ENCODE data around the gene N4BP2L1.

N4BP2L1 gene

GRCh38 chr13:32428581-32429432 is 877 bp upstream of the N4BP2L1 start:
- Histone ChIP-seq H3K4me3 (ENCODE audit: low read length) (peak overlapping the region; percentile 79), H3K36me3 (ENCODE audit: control insufficient read depth, insufficient read depth, low read length) (no peaks in the 10 kb centered on the region), H3K9ac (ENCODE audit: low read length) (peak overlapping the region; percentile 88), H3K9me3 (ENCODE audit: control insufficient read depth, low read length) (no peaks in the 10 kb centered on the region), H3K4me1 (ENCODE audit: control insufficient read depth, insufficient read depth, low read length) (no peaks in the 10 kb centered on the region), H3K27me3 (ENCODE audit: control insufficient read depth, insufficient read depth, low read length) (no peaks in the 10 kb centered on the region)

- H3K27me3 ChIP-seq (ENCODE audit: control insufficient read depth, insufficient read depth, low read length): no peaks in the 10 kb centered on the region
- no peaks in the 10 kb centered on the region for H3K9me3 ChIP-seq (ENCODE audit: control insufficient read depth, low read length)
- H3K9ac ChIP-seq (ENCODE audit: low read length): peak overlapping the region; percentile 88
- no peaks in the 10 kb centered on the region for H3K4me1 ChIP-seq (ENCODE audit: control insufficient read depth, insufficient read depth, low read length)
- peak overlapping the region; percentile 79 for H3K4me3 ChIP-seq (ENCODE audit: low read length)
- no peaks in the 10 kb centered on the region for H3K36me3 ChIP-seq (ENCODE audit: control insufficient read depth, insufficient read depth, low read length)
Measured at GRCh38 chr13:32426990-32427851, 709 bp downstream of the N4BP2L1 start.

GRCh38 chr13:32426191-32426989 is 1.5 kb downstream of the N4BP2L1 start:
- peak overlapping the region; percentile 62 for H3K9ac ChIP-seq (ENCODE audit: low read length)
- no peaks in the 10 kb centered on the region for H3K27me3 ChIP-seq (ENCODE audit: control insufficient read depth, insufficient read depth, low read length)
- H3K4me3 ChIP-seq (ENCODE audit: low read length): peak overlapping the region; percentile 45
- H3K36me3 ChIP-seq (ENCODE audit: control insufficient read depth, insufficient read depth, low read length): no peaks in the 10 kb centered on the region
- H3K4me1 ChIP-seq (ENCODE audit: control insufficient read depth, insufficient read depth, low read length): no peaks in the 10 kb centered on the region
- no peaks in the 10 kb centered on the region for H3K9me3 ChIP-seq (ENCODE audit: control insufficient read depth, low read length)

- Histone ChIP-seq H3K36me3 (ENCODE audit: control insufficient read depth, insufficient read depth, low read length) (no peaks in the 10 kb centered on the region), H3K4me1 (ENCODE audit: control insufficient read depth, insufficient read depth, low read length) (no peaks in the 10 kb centered on the region), H3K4me3 (ENCODE audit: low read length) (no peak overlapping the region), H3K9me3 (ENCODE audit: control insufficient read depth, low read length) (no peaks in the 10 kb centered on the region), H3K27me3 (ENCODE audit: control insufficient read depth, insufficient read depth, low read length) (no peaks in the 10 kb centered on the region), H3K9ac (ENCODE audit: low read length) (no peak overlapping the region)
Measured at GRCh38 chr13:32425158-32425557, 2.8 kb downstream of the N4BP2L1 start.

GRCh38 chr13:32423592-32423991 is 4.3 kb downstream of the N4BP2L1 start:
- no peak overlapping the region for H3K4me3 ChIP-seq (ENCODE audit: low read length)
- no peaks in the 10 kb centered on the region for H3K27me3 ChIP-seq (ENCODE audit: control insufficient read depth, insufficient read depth, low read length)
- H3K9ac ChIP-seq (ENCODE audit: low read length): no peak overlapping the region
- no peaks in the 10 kb centered on the region for H3K36me3 ChIP-seq (ENCODE audit: control insufficient read depth, insufficient read depth, low read length)
- no peaks in the 10 kb centered on the region for H3K9me3 ChIP-seq (ENCODE audit: control insufficient read depth, low read length)
- no peaks in the 10 kb centered on the region for H3K4me1 ChIP-seq (ENCODE audit: control insufficient read depth, insufficient read depth, low read length)

GRCh38 chr13:32419862-32420261 is 8.1 kb downstream of the N4BP2L1 start:
- Histone ChIP-seq H3K4me3 (ENCODE audit: low read length) (no peak overlapping the region), H3K4me1 (ENCODE audit: control insufficient read depth, insufficient read depth, low read length) (peaks cover 2% of the 10 kb centered on the region), H3K36me3 (ENCODE audit: control insufficient read depth, insufficient read depth, low read length) (no peaks in the 10 kb centered on the region), H3K9me3 (ENCODE audit: control insufficient read depth, low read length) (no peaks in the 10 kb centered on the region), H3K27me3 (ENCODE audit: control insufficient read depth, insufficient read depth, low read length) (no peaks in the 10 kb centered on the region), H3K9ac (ENCODE audit: low read length) (no peak overlapping the region)

- no peaks in the 10 kb centered on the region for H3K36me3 ChIP-seq (ENCODE audit: control insufficient read depth, insufficient read depth, low read length)
- no peaks in the 10 kb centered on the region for H3K9me3 ChIP-seq (ENCODE audit: control insufficient read depth, low read length)
- peaks cover 3% of the 10 kb centered on the region for H3K4me1 ChIP-seq (ENCODE audit: control insufficient read depth, insufficient read depth, low read length)
- H3K27me3 ChIP-seq (ENCODE audit: control insufficient read depth, insufficient read depth, low read length): no peaks in the 10 kb centered on the region
- H3K4me3 ChIP-seq (ENCODE audit: low read length): no peak overlapping the region
- H3K9ac ChIP-seq (ENCODE audit: low read length): no peak overlapping the region
Measured at GRCh38 chr13:32417995-32418394, 9.9 kb downstream of the N4BP2L1 start.

- Histone ChIP-seq H3K36me3 (ENCODE audit: control insufficient read depth, insufficient read depth, low read length) (no peaks in the 10 kb centered on the region), H3K4me1 (ENCODE audit: control insufficient read depth, insufficient read depth, low read length) (peaks cover 3% of the 10 kb centered on the region), H3K27me3 (ENCODE audit: control insufficient read depth, insufficient read depth, low read length) (no peaks in the 10 kb centered on the region), H3K9ac (ENCODE audit: low read length) (no peak overlapping the region), H3K4me3 (ENCODE audit: low read length) (no peak overlapping the region), H3K9me3 (ENCODE audit: control insufficient read depth, low read length) (no peaks in the 10 kb centered on the region)
Measured at GRCh38 chr13:32415019-32415418, 12.9 kb downstream of the N4BP2L1 start.

- H3K9me3 ChIP-seq (ENCODE audit: control insufficient read depth, low read length): no peaks in the 10 kb centered on the region
- no peaks in the 10 kb centered on the region for H3K27me3 ChIP-seq (ENCODE audit: control insufficient read depth, insufficient read depth, low read length)
- no peak overlapping the region for H3K4me3 ChIP-seq (ENCODE audit: low read length)
- H3K9ac ChIP-seq (ENCODE audit: low read length): no peak overlapping the region
- peaks cover 3% of the 10 kb centered on the region for H3K4me1 ChIP-seq (ENCODE audit: control insufficient read depth, insufficient read depth, low read length)
- H3K36me3 ChIP-seq (ENCODE audit: control insufficient read depth, insufficient read depth, low read length): no peaks in the 10 kb centered on the region
Measured at GRCh38 chr13:32414580-32414979, 13.3 kb downstream of the N4BP2L1 start.

- Histone ChIP-seq H3K9me3 (ENCODE audit: control insufficient read depth, low read length) (no peaks in the 10 kb centered on the region), H3K36me3 (ENCODE audit: control insufficient read depth, insufficient read depth, low read length) (no peaks in the 10 kb centered on the region), H3K4me3 (ENCODE audit: low read length) (no peak overlapping the region), H3K4me1 (ENCODE audit: control insufficient read depth, insufficient read depth, low read length) (peaks cover 3% of the 10 kb centered on the region), H3K27me3 (ENCODE audit: control insufficient read depth, insufficient read depth, low read length) (no peaks in the 10 kb centered on the region), H3K9ac (ENCODE audit: low read length) (no peak overlapping the region)
Measured at GRCh38 chr13:32413284-32413683, 14.6 kb downstream of the N4BP2L1 start.

GRCh38 chr13:32409561-32410421 is 18.1 kb downstream of the N4BP2L1 start:
- Histone ChIP-seq H3K27me3 (ENCODE audit: control insufficient read depth, insufficient read depth, low read length) (no peaks in the 10 kb centered on the region), H3K4me3 (ENCODE audit: low read length) (no peak overlapping the region), H3K36me3 (ENCODE audit: control insufficient read depth, insufficient read depth, low read length) (no peaks in the 10 kb centered on the region), H3K9me3 (ENCODE audit: control insufficient read depth, low read length) (no peaks in the 10 kb centered on the region), H3K4me1 (ENCODE audit: control insufficient read depth, insufficient read depth, low read length) (peaks cover under 1% of the 10 kb centered on the region), H3K9ac (ENCODE audit: low read length) (no peak overlapping the region)

All from mucosa of stomach (tissue), 1 donor.